Activated CD4-positive, alpha-beta T cell treated with anti-CD3 and anti-CD28 coated beads, Interleukin-10, Interleukin-2, amounts not matched to agents 100 ng/mL and 50 ng/mL, durations not matched to agents 16 hours and 8 hours (primary cell): ENCODE measurements around the gene KCNH4.
A peak's percentile ranks its signal among the peaks of the same experiment; 100 is the strongest.
"Not testable (repeated sequence)": the region's sequence is repeated elsewhere in the genome, so short reads cannot be mapped to it uniquely, and the experiment has no call there.

Experiments used
- DNase-seq: peaks from one replicate; pipeline ENCODE4 v3.0.0-alpha.2; 2020

KCNH4 gene

GRCh38 chr17:42177684-42178083 lies 3.3 kb downstream of the KCNH4 start:
- DNase-seq: no peak

- no peak for DNase-seq
These were observed 6.7 kb downstream of the KCNH4 start for GRCh38 chr17:42174126-42174783.

GRCh38 chr17:42171831-42172230 lies 9.1 kb downstream of the KCNH4 start:
- DNase-seq: no peak

GRCh38 chr17:42169351-42169750 lies 11.6 kb downstream of the KCNH4 start:
- DNase-seq: no peak

GRCh38 chr17:42167807-42168206 lies 13.1 kb downstream of the KCNH4 start:
- no peak for DNase-seq

GRCh38 chr17:42166196-42166763 lies 14.7 kb downstream of the KCNH4 start:
- no peak for DNase-seq

- no peak for DNase-seq
These were observed 15.2 kb downstream of the KCNH4 start for GRCh38 chr17:42165751-42166150.

GRCh38 chr17:42163696-42164407 lies 17.1 kb downstream of the KCNH4 start:
- DNase-seq: no peak

- peak; percentile 70 for DNase-seq
These were observed 17.8 kb downstream of the KCNH4 start for GRCh38 chr17:42163113-42163512.

- DNase-seq: no peak
These were observed 20.4 kb downstream of the KCNH4 start for GRCh38 chr17:42160531-42160910.

GRCh38 chr17:42159796-42160530 lies 21.0 kb downstream of the KCNH4 start:
- no peak for DNase-seq

- DNase-seq: no peak
These were observed 25.3 kb downstream of the KCNH4 start for GRCh38 chr17:42155614-42156045.

GRCh38 chr17:42153919-42154742 lies 26.8 kb downstream of the KCNH4 start:
- DNase-seq: peak; percentile 8

GRCh38 chr17:42146911-42147607 lies 33.9 kb downstream of the KCNH4 start:
- DNase-seq: no peak

GRCh38 chr17:42143138-42143537 lies 37.8 kb downstream of the KCNH4 start:
- DNase-seq: not testable (repeated sequence)

GRCh38 chr17:42142371-42142896 lies 38.5 kb downstream of the KCNH4 start:
- DNase-seq: no peak

- no peak for DNase-seq
These were observed 39.6 kb downstream of the KCNH4 start for GRCh38 chr17:42141382-42141781.

- DNase-seq: not testable (repeated sequence)
These were observed 40.3 kb downstream of the KCNH4 start for GRCh38 chr17:42140690-42141089.

GRCh38 chr17:42138749-42139492 lies 42.0 kb downstream of the KCNH4 start:
- no peak for DNase-seq

- DNase-seq: no peak
These were observed 44.3 kb downstream of the KCNH4 start for GRCh38 chr17:42136654-42137051.
